Measurements from ENCODE around the gene NR1I2.

NR1I2 gene

DNA sequence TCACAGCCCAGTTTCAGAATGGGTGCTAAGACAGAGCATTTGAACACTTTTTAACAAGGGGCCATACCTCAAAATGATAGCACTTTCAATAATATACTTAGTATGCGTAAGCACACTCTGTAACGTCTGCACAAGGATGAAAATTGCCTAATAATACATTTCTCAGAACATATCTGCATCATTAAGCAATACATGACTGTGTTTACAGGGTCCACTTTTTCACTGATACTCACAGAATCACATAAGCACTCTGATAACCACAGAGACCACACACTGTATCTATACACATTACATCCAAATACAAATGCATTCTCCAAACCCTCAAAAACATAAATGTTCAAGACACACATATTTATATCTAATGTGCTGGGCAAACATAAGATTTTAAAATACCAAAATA lies 79.8 kb downstream of the NR1I2 start:
- Histone ChIP-seq H3K9me3 (ENCODE audit: control insufficient read depth, insufficient read depth, low read length) (peaks cover 3% of the 10 kb centered on the region; the same call in 1 of the 2 replicates), H3K9me2 (replicated peaks; ENCODE audit: control insufficient read depth, low read length) (no peaks in the 10 kb centered on the region), H3K27ac (ENCODE audit: low read depth, low read length) (no peak overlapping the region), H3K4me1 (ENCODE audit: control insufficient read depth, low read length) (no peaks in the 10 kb centered on the region), H3K27me3 (ENCODE audit: control insufficient read depth, low read length) (no peaks in the 10 kb centered on the region), H3K36me3 (ENCODE audit: control insufficient read depth, low read length) (peaks cover 46% of the 10 kb centered on the region), H3K4me3 (ENCODE audit: low read length) (no peak overlapping the region), H3F3A (ENCODE audit: control insufficient read depth, insufficient read depth) (no peaks in the 10 kb centered on the region), H3K79me2 (ENCODE audit: control insufficient read depth, low read length) (no peaks in the 10 kb centered on the region), H4K20me1 (ENCODE audit: control insufficient read depth, insufficient read depth, low read depth, low read length) (no peaks in the 10 kb centered on the region), H3K4me2 (ENCODE audit: low read length) (no peak overlapping the region)
- TF ChIP-seq, protein P1, sequence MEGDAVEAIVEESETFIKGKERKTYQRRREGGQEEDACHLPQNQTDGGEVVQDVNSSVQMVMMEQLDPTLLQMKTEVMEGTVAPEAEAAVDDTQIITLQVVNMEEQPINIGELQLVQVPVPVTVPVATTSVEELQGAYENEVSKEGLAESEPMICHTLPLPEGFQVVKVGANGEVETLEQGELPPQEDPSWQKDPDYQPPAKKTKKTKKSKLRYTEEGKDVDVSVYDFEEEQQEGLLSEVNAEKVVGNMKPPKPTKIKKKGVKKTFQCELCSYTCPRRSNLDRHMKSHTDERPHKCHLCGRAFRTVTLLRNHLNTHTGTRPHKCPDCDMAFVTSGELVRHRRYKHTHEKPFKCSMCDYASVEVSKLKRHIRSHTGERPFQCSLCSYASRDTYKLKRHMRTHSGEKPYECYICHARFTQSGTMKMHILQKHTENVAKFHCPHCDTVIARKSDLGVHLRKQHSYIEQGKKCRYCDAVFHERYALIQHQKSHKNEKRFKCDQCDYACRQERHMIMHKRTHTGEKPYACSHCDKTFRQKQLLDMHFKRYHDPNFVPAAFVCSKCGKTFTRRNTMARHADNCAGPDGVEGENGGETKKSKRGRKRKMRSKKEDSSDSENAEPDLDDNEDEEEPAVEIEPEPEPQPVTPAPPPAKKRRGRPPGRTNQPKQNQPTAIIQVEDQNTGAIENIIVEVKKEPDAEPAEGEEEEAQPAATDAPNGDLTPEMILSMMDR (IDR thresholded peaks at IDR 0.05; ENCODE audit: low read depth, low read length, poor library complexity, severe bottlenecking): no peak
- TF ChIP-seq EZH2phosphoT487 (IDR thresholded peaks at IDR 0.05; ENCODE audit: borderline replicate concordance, low read length): no peak

DNA sequence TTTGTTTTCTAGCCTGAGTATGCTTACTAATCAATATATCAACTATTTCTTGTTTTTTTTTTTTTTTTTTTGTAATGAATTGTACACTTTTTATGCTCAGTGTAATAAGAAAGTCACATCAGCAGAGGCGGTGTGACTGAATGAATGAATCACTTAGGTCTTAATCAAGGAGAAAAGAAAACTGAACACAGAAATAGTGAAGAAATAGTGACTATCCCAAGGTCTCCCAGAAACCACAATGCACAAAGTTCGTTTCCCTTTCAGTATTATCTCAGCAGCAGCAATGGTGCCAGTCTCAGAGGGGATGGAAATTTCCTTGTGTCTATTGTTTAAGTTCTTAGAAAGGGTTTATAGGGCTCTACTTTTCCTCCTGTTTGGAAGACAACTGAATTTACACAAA lies 80.7 kb downstream of the NR1I2 start:
- Histone ChIP-seq H3F3A (ENCODE audit: control insufficient read depth, insufficient read depth) (no peaks in the 10 kb centered on the region), H3K9me3 (ENCODE audit: control insufficient read depth, insufficient read depth, low read length) (peaks cover 3% of the 10 kb centered on the region; the same call in 1 of the 2 replicates), H3K79me2 (ENCODE audit: control insufficient read depth, low read length) (no peaks in the 10 kb centered on the region), H3K4me2 (ENCODE audit: low read length) (no peak overlapping the region), H3K9me2 (replicated peaks; ENCODE audit: control insufficient read depth, low read length) (no peaks in the 10 kb centered on the region), H3K4me3 (ENCODE audit: low read length) (no peak overlapping the region), H3K27me3 (ENCODE audit: control insufficient read depth, low read length) (no peaks in the 10 kb centered on the region), H3K27ac (ENCODE audit: low read depth, low read length) (no peak overlapping the region), H4K20me1 (ENCODE audit: control insufficient read depth, insufficient read depth, low read depth, low read length) (no peaks in the 10 kb centered on the region), H3K4me1 (ENCODE audit: control insufficient read depth, low read length) (no peaks in the 10 kb centered on the region), H3K36me3 (ENCODE audit: control insufficient read depth, low read length) (peaks cover 40% of the 10 kb centered on the region)
- TF ChIP-seq, protein P1 (IDR thresholded peaks at IDR 0.05; ENCODE audit: low read depth, low read length, poor library complexity, severe bottlenecking): no peak
- no peak for TF ChIP-seq EZH2phosphoT487 (IDR thresholded peaks at IDR 0.05; ENCODE audit: borderline replicate concordance, low read length)

DNA sequence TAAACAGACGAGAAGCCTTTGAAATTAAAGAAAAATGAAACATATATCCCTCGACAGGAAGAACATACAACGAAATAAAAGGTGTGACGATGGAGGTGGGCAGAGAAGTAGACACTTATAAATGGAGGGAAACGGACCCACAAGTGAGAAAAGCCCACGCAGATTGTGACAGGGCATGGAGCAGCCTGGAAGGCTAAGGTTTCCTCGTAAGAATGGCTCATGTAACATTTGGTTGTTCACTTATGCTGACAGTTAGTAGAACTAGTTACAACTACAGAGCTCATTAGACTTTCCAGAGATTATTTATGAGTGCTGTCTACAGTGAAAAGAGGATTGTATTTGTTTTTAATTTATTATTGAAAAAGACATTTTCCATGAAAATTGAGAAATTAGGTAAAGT lies 82.6 kb downstream of the NR1I2 start:
- no peaks in the 10 kb centered on the region for H3K27me3 ChIP-seq (ENCODE audit: control insufficient read depth, low read length)
- H3K9me3 ChIP-seq (ENCODE audit: control insufficient read depth, insufficient read depth, low read length): no peaks in the 10 kb centered on the region
- no peak overlapping the region for H3K4me3 ChIP-seq (ENCODE audit: low read length)
- H4K20me1 ChIP-seq (ENCODE audit: control insufficient read depth, insufficient read depth, low read depth, low read length): no peaks in the 10 kb centered on the region
- no peaks in the 10 kb centered on the region for H3K9me2 ChIP-seq (replicated peaks; ENCODE audit: control insufficient read depth, low read length)
- H3K4me2 ChIP-seq (ENCODE audit: low read length): no peak overlapping the region
- H3K79me2 ChIP-seq (ENCODE audit: control insufficient read depth, low read length): no peaks in the 10 kb centered on the region
- no peaks in the 10 kb centered on the region for H3K4me1 ChIP-seq (ENCODE audit: control insufficient read depth, low read length)
- peaks cover 26% of the 10 kb centered on the region for H3K36me3 ChIP-seq (ENCODE audit: control insufficient read depth, low read length)
- H3F3A ChIP-seq (ENCODE audit: control insufficient read depth, insufficient read depth): no peaks in the 10 kb centered on the region
- TF ChIP-seq EZH2phosphoT487 (IDR thresholded peaks at IDR 0.05; ENCODE audit: borderline replicate concordance, low read length): no peak
- TF ChIP-seq, protein P1 (IDR thresholded peaks at IDR 0.05; ENCODE audit: low read depth, low read length, poor library complexity, severe bottlenecking): no peak
- no peak overlapping the region for H3K27ac ChIP-seq (ENCODE audit: low read depth, low read length)
